Mesendoderm (in vitro differentiated cells): Measurements from ENCODE around the gene MALL.

Experiments
- DNase-seq: peaks from one replicate; pipeline ENCODE4 v3.0.0; 2013
- H2AK5ac ChIP-seq: 2 replicates; pipeline ENCODE4 v1.6.1; 2013; ENCODE audit warnings: low read length, inconsistent platforms
- H2BK120ac ChIP-seq: 2 replicates; pipeline ENCODE4 v1.6.1; 2013; ENCODE audit warnings: low read depth, mild to moderate bottlenecking, low read length, moderate library complexity, mixed read lengths
- H2BK15ac ChIP-seq: replicated peaks from 2 replicates; pipeline ENCODE4 v1.6.1; 2013; ENCODE audit warnings: low read depth, mild to moderate bottlenecking, moderate library complexity
- H2BK5ac ChIP-seq: 2 replicates; pipeline ENCODE4 v1.6.1; 2013; ENCODE audit warnings: low read length, inconsistent platforms
- H3K18ac ChIP-seq: 2 replicates; pipeline ENCODE4 v1.6.1; 2013; ENCODE audit warnings: mild to moderate bottlenecking, low read length, mixed read lengths
- H3K23ac ChIP-seq: one replicate; pipeline ENCODE4 v1.6.1; 2013; ENCODE audit warnings: low read length
- H3K27ac ChIP-seq: 2 replicates; pipeline ENCODE4 v1.5.1; 2013; ENCODE audit warnings: low read depth, mild to moderate bottlenecking, inconsistent platforms, low read length, moderate library complexity
- H3K27me3 ChIP-seq: 2 replicates; pipeline ENCODE4 v1.6.1; 2013; ENCODE audit warnings: low read length, control low read depth, mild to moderate bottlenecking, inconsistent platforms; ENCODE audit not compliant: insufficient read depth, poor library complexity
- H3K36me3 ChIP-seq: 2 replicates; pipeline ENCODE4 v1.6.1; 2013; ENCODE audit warnings: low read length, inconsistent platforms; ENCODE audit not compliant: control insufficient read depth, insufficient read depth
- H3K4ac ChIP-seq: one replicate; pipeline ENCODE4 v1.6.1; 2013; ENCODE audit warnings: low read depth, mild to moderate bottlenecking, low read length, moderate library complexity
- H3K4me1 ChIP-seq: 2 replicates; pipeline ENCODE4 v1.6.1; 2013; ENCODE audit warnings: low read depth, low read length, inconsistent platforms; ENCODE audit not compliant: control insufficient read depth
- H3K4me2 ChIP-seq: 2 replicates; pipeline ENCODE4 v1.6.1; 2013; ENCODE audit warnings: low read length
- H3K4me3 ChIP-seq: 2 replicates; pipeline ENCODE4 v1.5.1; 2013; ENCODE audit warnings: mild to moderate bottlenecking, low read length
- H3K56ac ChIP-seq: one replicate; pipeline ENCODE4 v1.6.1; 2013; ENCODE audit warnings: low read length
- H3K79me1 ChIP-seq: 2 replicates; pipeline ENCODE4 v1.6.1; 2013; ENCODE audit warnings: low read length, inconsistent platforms
- H3K79me2 ChIP-seq: 2 replicates; pipeline ENCODE4 v1.6.1; 2013; ENCODE audit warnings: mild to moderate bottlenecking, low read length; ENCODE audit not compliant: control insufficient read depth, insufficient read depth
- H3K9ac ChIP-seq: 2 replicates; pipeline ENCODE4 v1.6.1; 2013; ENCODE audit warnings: low read length, inconsistent platforms
- H4K5ac ChIP-seq: one replicate; pipeline ENCODE4 v1.6.1; 2013; ENCODE audit warnings: low read length
- H4K8ac ChIP-seq: one replicate; pipeline ENCODE4 v1.6.1; 2013; ENCODE audit warnings: low read depth, mild to moderate bottlenecking, control low read depth, low read length, moderate library complexity
- WGBS: extraction: QIAGEN DNeasy Blood & Tissue Kit; methylation state at CpG from one replicate; pipeline ENCODE4 v1.1.7; 2013; ENCODE audit warnings: low lambda C conversion rate, missing lambda C conversion rate; ENCODE audit not compliant: insufficient coverage; ENCODE audit errors: extremely low coverage; 5-methylcytosine and 5-hydroxymethylcytosine counted together

MALL gene

GRCh38 chr2:110140401-110140800 lies 24.8 kb upstream of the MALL start:
- Histone ChIP-seq H3K79me1 (no peaks in the 10 kb centered on the region), H3K4ac (no peak overlapping the region), H3K27me3 (no peaks in the 10 kb centered on the region), H3K4me3 (no peak overlapping the region), H3K4me2 (no peak overlapping the region), H2BK15ac (no peak overlapping the region), H3K23ac (no peak overlapping the region), H2BK120ac (no peak overlapping the region), H2AK5ac (no peak overlapping the region), H3K27ac (no peak overlapping the region), H3K56ac (no peak overlapping the region), H2BK5ac (no peak overlapping the region), H3K36me3 (no peaks in the 10 kb centered on the region), H3K18ac (no peak overlapping the region), H4K5ac (no peak overlapping the region), H3K4me1 (peaks cover 2% of the 10 kb centered on the region), H4K8ac (no peak overlapping the region), H3K79me2 (no peaks in the 10 kb centered on the region), H3K9ac (no peak overlapping the region)
- DNase-seq, result no peak
- WGBS, result no CpG with 5 or more reads among the region's 1 CpG

- Histone ChIP-seq H3K18ac (no peak overlapping the region), H2BK15ac (no peak overlapping the region), H3K4me1 (no peaks in the 10 kb centered on the region), H3K27me3 (no peaks in the 10 kb centered on the region), H3K23ac (no peak overlapping the region), H4K8ac (no peak overlapping the region), H2BK120ac (no peak overlapping the region), H3K9ac (no peak overlapping the region), H4K5ac (no peak overlapping the region), H2BK5ac (no peak overlapping the region), H3K4ac (no peak overlapping the region), H3K4me2 (no peak overlapping the region), H3K56ac (no peak overlapping the region), H2AK5ac (no peak overlapping the region), H3K27ac (no peak overlapping the region), H3K36me3 (no peaks in the 10 kb centered on the region), H3K4me3 (no peak overlapping the region), H3K79me1 (no peaks in the 10 kb centered on the region), H3K79me2 (no peaks in the 10 kb centered on the region)
- no peak for DNase-seq
Observed at GRCh38 chr2:110134025-110134424, 18.4 kb upstream of the MALL start.

- Histone ChIP-seq H2BK5ac (no peak overlapping the region), H3K36me3 (no peaks in the 10 kb centered on the region), H4K5ac (no peak overlapping the region), H3K56ac (no peak overlapping the region), H4K8ac (no peak overlapping the region), H3K9ac (no peak overlapping the region), H3K79me2 (no peaks in the 10 kb centered on the region), H3K4ac (no peak overlapping the region), H2AK5ac (no peak overlapping the region), H2BK15ac (no peak overlapping the region), H3K23ac (no peak overlapping the region), H3K79me1 (no peaks in the 10 kb centered on the region), H3K18ac (no peak overlapping the region), H3K27ac (no peak overlapping the region), H3K4me3 (no peak overlapping the region), H2BK120ac (no peak overlapping the region), H3K27me3 (no peaks in the 10 kb centered on the region), H3K4me1 (no peaks in the 10 kb centered on the region), H3K4me2 (no peak overlapping the region)
- no peak for DNase-seq
- WGBS, result no CpG with 5 or more reads among the region's 2 CpGs
Observed at GRCh38 chr2:110131166-110131565, 15.5 kb upstream of the MALL start.

GRCh38 chr2:110130757-110131156 lies 15.1 kb upstream of the MALL start:
- Histone ChIP-seq H2BK15ac (no peak overlapping the region), H3K23ac (no peak overlapping the region), H3K36me3 (no peaks in the 10 kb centered on the region), H3K4me3 (no peak overlapping the region), H3K4me2 (no peak overlapping the region), H2BK5ac (no peak overlapping the region), H3K9ac (no peak overlapping the region), H3K79me1 (no peaks in the 10 kb centered on the region), H4K8ac (no peak overlapping the region), H3K27ac (no peak overlapping the region), H4K5ac (no peak overlapping the region), H3K18ac (no peak overlapping the region), H3K79me2 (no peaks in the 10 kb centered on the region), H2AK5ac (no peak overlapping the region), H3K4ac (no peak overlapping the region), H3K27me3 (no peaks in the 10 kb centered on the region), H3K4me1 (no peaks in the 10 kb centered on the region), H2BK120ac (no peak overlapping the region), H3K56ac (no peak overlapping the region)
- no CpG with 5 or more reads among the region's 2 CpGs for WGBS
- DNase-seq, result no peak

- no peak overlapping the region for H3K9ac ChIP-seq
- no peak overlapping the region for H3K56ac ChIP-seq
- H4K5ac ChIP-seq, result no peak overlapping the region
- no peak overlapping the region for H3K4me2 ChIP-seq
- no peaks in the 10 kb centered on the region for H3K79me2 ChIP-seq
- WGBS, result no CpG with 5 or more reads among the region's 2 CpGs
- H3K4me1 ChIP-seq, result no peaks in the 10 kb centered on the region
- H3K27me3 ChIP-seq, result no peaks in the 10 kb centered on the region
- no peak overlapping the region for H2BK15ac ChIP-seq
- H2BK120ac ChIP-seq, result no peak overlapping the region
- H3K18ac ChIP-seq, result no peak overlapping the region
- H3K4ac ChIP-seq, result no peak overlapping the region
- no peak overlapping the region for H2BK5ac ChIP-seq
- H3K23ac ChIP-seq, result no peak overlapping the region
- no peaks in the 10 kb centered on the region for H3K36me3 ChIP-seq
- no peak overlapping the region for H3K4me3 ChIP-seq
- DNase-seq, result no peak
- H3K27ac ChIP-seq, result no peak overlapping the region
- no peaks in the 10 kb centered on the region for H3K79me1 ChIP-seq
- no peak overlapping the region for H4K8ac ChIP-seq
- no peak overlapping the region for H2AK5ac ChIP-seq
Observed at GRCh38 chr2:110126906-110127305, 11.3 kb upstream of the MALL start.

- Histone ChIP-seq H3K4me2 (no peak overlapping the region), H3K36me3 (no peaks in the 10 kb centered on the region), H2BK120ac (no peak overlapping the region), H3K9ac (no peak overlapping the region), H3K23ac (no peak overlapping the region), H4K8ac (no peak overlapping the region), H3K18ac (no peak overlapping the region), H2BK5ac (no peak overlapping the region), H2AK5ac (no peak overlapping the region), H3K27me3 (no peaks in the 10 kb centered on the region), H3K4me3 (no peak overlapping the region), H2BK15ac (no peak overlapping the region), H3K4me1 (no peaks in the 10 kb centered on the region), H3K27ac (no peak overlapping the region), H3K79me1 (no peaks in the 10 kb centered on the region), H3K79me2 (no peaks in the 10 kb centered on the region), H3K56ac (no peak overlapping the region), H4K5ac (no peak overlapping the region), H3K4ac (no peak overlapping the region)
- no peak for DNase-seq
- WGBS, result no CpG with 5 or more reads among the region's 4 CpGs
Observed at GRCh38 chr2:110126086-110126773, 10.6 kb upstream of the MALL start.
